ENCODE results near the gene SPDYC.

- no peak for TF ChIP-seq EZH2 (IDR thresholded peaks at IDR 0.05; ENCODE audit: borderline replicate concordance, low read length)
- TF ChIP-seq, protein P1, sequence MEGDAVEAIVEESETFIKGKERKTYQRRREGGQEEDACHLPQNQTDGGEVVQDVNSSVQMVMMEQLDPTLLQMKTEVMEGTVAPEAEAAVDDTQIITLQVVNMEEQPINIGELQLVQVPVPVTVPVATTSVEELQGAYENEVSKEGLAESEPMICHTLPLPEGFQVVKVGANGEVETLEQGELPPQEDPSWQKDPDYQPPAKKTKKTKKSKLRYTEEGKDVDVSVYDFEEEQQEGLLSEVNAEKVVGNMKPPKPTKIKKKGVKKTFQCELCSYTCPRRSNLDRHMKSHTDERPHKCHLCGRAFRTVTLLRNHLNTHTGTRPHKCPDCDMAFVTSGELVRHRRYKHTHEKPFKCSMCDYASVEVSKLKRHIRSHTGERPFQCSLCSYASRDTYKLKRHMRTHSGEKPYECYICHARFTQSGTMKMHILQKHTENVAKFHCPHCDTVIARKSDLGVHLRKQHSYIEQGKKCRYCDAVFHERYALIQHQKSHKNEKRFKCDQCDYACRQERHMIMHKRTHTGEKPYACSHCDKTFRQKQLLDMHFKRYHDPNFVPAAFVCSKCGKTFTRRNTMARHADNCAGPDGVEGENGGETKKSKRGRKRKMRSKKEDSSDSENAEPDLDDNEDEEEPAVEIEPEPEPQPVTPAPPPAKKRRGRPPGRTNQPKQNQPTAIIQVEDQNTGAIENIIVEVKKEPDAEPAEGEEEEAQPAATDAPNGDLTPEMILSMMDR (IDR thresholded peaks at IDR 0.05; ENCODE audit: low read length) = no peak
These were observed 41.6 kb upstream of the SPDYC start for GRCh38 chr11:65128182-65129145.

Measured in OCI-LY1 (cell line).